ENCODE results near the gene CAMK2B.

CAMK2B gene

DNA sequence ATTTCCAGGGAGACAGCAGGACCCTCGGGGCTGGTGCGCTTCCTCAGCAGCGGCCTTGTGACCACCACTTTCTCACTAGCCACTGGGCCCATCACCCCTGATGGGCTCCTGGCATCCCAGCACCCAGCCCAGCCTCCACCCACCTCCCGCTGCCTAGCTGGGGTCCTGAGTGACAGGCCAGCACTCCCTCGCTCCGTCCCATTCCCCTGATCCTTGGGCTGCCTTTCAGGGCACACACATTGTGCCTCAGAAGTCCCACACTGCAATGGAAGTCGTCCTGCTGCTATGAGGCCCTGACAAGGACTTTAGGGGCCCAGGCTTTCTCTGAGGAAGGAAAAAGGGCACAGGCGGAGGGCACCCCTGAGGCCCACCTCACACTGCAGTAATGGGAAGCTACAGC is 12.4 kb downstream of the CAMK2B start:
- H3K4me3 ChIP-seq (ENCODE audit: control insufficient read depth, low read depth, low read length): no peak overlapping the region
- DNase-seq (ENCODE audit: low read depth): no peak
- TF ChIP-seq, protein P1, sequence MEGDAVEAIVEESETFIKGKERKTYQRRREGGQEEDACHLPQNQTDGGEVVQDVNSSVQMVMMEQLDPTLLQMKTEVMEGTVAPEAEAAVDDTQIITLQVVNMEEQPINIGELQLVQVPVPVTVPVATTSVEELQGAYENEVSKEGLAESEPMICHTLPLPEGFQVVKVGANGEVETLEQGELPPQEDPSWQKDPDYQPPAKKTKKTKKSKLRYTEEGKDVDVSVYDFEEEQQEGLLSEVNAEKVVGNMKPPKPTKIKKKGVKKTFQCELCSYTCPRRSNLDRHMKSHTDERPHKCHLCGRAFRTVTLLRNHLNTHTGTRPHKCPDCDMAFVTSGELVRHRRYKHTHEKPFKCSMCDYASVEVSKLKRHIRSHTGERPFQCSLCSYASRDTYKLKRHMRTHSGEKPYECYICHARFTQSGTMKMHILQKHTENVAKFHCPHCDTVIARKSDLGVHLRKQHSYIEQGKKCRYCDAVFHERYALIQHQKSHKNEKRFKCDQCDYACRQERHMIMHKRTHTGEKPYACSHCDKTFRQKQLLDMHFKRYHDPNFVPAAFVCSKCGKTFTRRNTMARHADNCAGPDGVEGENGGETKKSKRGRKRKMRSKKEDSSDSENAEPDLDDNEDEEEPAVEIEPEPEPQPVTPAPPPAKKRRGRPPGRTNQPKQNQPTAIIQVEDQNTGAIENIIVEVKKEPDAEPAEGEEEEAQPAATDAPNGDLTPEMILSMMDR (conservative IDR thresholded peaks at IDR 0.05; ENCODE audit: control insufficient read depth, insufficient read depth, low read depth, low read length): no peak

DNA sequence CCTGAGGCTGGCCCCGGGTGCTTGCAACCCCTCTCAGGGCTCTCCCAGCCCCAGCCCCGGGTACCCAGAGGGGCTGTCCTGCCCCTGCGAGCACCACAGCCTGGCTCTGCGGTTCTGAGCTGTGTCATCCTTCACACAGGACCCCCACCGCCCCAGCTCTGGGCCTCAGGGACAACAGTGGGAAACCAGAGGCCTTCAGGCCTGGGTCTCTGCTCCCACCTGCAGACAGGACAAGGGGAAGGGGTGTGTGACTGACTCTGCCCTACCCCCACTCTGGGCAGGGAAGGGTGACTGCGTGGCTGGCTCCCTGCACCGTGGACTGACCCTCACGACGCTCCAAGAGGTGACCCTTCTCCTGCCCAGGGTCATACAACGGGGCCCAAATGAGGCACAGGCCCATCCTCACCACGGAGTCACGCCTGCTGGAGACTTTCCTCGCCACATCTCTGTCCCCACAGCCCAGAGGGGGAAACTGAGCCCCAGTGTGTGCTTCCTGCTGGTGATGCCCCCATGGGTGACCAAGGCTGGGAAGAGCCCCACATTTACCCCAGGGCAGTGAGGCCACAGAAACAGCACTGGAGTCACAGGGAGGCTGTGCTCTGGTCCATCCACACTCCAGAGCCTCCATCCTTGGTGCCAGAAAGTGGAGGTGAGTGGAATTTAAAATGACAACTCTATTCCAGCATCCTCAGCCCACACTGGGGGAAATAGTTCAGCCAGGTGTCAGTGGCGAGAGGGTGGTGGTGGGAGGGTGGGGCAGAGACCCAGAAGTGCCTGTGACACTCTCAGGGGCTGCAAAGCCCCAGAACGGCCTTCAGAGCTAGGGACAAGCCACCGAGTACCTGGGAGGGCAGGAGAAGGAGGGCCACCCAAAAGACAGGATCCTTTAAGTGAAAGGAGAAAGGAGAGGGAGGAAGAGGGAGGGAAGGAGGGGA is 13.6 kb downstream of the CAMK2B start:
- DNase-seq (ENCODE audit: low read depth): no peak
- H3K4me3 ChIP-seq (ENCODE audit: control insufficient read depth, low read depth, low read length): no peak overlapping the region
- TF ChIP-seq, protein P1 (conservative IDR thresholded peaks at IDR 0.05; ENCODE audit: control insufficient read depth, insufficient read depth, low read depth, low read length): no peak

DNA sequence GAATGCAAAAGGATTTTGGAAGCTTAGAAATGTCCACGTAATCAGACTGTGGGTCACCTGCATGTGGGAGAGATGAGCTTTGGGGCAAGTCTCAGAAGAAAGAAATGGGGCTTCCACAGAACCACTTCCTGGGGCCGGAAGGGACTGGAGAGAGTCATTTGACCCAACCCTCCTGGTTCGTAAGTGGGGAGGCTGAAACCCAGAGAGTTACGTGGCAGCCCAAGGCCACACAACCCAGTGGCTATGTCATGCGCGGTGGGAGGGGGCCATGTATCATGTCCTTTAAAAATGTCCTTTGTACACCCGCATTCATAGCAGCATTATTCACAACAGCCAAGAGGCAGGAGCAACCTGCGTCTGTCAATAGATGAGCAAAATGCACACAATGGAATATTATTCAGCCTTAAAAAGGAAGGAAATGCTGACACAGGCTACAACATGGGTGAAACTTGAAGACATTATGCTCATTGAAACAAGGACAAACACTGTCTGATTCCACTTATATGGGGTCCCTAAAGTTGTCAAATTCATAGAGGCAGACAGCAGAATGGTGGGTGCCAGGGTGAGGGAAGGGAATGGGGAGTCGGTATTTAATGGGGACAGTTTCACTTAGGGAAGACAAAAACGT is 15.1 kb downstream of the CAMK2B start:
- H3K4me3 ChIP-seq (ENCODE audit: control insufficient read depth, low read depth, low read length): no peak overlapping the region
- TF ChIP-seq, protein P1 (conservative IDR thresholded peaks at IDR 0.05; ENCODE audit: control insufficient read depth, insufficient read depth, low read depth, low read length): no peak
- no peak for DNase-seq (ENCODE audit: low read depth)

DNA sequence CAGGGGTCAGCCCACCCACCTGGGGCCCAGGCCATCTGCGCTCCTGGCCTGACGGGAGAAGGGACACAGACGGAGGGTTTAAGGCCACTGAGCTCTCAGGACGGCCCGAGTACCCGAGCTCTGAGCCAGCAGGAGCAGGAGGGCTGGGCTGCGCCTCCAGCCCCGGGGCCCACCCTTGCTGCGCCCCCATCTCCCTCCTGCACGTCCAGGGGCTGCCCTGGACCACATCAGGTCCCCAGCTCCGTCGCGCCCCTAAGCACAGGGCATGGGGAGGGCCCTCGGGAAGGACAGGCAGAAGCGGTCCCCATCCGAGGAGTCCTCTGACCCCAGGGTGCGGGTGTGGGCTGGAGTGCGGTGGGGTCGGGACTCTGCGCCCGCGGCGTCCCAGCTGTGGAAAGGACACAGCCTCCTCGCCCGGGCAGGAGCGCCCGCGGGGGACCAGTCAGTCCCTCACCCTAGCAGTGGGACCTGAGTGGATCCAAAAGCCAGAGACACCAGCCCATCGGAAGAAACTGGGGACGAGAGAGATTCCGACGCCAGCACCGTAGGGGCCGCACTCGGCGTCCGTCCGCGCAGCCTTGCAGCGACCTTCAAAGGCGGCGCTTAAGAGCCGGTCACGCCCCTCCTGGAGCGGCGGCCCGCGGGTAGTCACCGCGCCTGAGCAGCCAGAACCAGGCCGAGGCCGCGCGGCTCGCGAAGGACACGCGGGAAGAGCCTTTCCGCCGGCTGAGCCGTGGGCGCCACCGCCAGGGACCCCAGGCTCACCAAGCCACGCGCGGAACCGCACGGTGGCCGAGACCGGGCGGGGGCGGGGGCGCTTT is 15.9 kb downstream of the CAMK2B start:
- DNase-seq (ENCODE audit: low read depth): peak; percentile 57
- TF ChIP-seq, protein P1 (conservative IDR thresholded peaks at IDR 0.05; ENCODE audit: control insufficient read depth, insufficient read depth, low read depth, low read length): no peak
- H3K4me3 ChIP-seq (ENCODE audit: control insufficient read depth, low read depth, low read length): peak overlapping the region; percentile 33

DNA sequence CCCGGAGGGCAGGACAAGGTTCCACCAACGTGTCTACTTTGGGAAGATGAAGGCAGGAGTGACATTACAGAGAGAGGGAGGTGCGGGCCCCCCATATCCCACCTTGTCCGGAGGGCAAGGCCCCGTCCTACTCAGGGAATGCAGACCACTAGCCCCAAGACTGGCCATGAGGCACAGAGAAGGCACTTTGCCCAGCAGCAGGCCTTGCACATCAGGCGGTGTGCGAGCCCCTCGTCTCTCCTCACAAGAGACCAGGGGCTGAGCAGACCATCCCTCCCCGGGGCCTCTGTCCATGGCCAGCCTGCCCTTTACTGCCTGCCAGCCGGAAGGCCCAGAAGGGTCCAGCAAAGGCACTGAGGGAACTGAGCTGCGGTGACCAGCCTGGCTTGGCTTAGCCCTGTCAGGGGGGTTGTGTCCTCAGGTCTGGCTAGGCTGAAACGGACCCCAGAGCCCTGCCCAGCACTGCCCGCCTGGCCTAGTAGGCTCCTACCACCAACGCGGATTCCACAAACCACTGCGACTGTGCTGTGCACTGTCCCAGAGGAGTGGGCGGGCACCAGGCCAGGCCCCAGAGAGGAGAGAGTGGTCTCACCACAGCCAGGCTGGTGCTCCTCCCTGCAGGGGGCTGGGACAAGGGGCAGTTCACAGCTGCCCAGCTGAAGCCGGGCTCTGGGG is 16.7 kb downstream of the CAMK2B start:
- H3K4me3 ChIP-seq (ENCODE audit: control insufficient read depth, low read depth, low read length): no peak overlapping the region
- TF ChIP-seq, protein P1 (conservative IDR thresholded peaks at IDR 0.05; ENCODE audit: control insufficient read depth, insufficient read depth, low read depth, low read length): no peak
- DNase-seq (ENCODE audit: low read depth): no peak

All from fibroblast of mammary gland (primary cell).